GM12873 (cell line): ENCODE data around the gene DLG3.

Source experiments
- TF ChIP-seq, protein P1 (sequence below): IDR thresholded peaks from 2 replicates; pipeline ENCODE4 v1.5.1; 2012; ENCODE audit warnings: low read depth, mild to moderate bottlenecking, moderate library complexity, low read length, control low read depth; ENCODE audit not compliant: insufficient read depth; ENCODE audit errors: missing control alignments

Gene DLG3

DNA sequence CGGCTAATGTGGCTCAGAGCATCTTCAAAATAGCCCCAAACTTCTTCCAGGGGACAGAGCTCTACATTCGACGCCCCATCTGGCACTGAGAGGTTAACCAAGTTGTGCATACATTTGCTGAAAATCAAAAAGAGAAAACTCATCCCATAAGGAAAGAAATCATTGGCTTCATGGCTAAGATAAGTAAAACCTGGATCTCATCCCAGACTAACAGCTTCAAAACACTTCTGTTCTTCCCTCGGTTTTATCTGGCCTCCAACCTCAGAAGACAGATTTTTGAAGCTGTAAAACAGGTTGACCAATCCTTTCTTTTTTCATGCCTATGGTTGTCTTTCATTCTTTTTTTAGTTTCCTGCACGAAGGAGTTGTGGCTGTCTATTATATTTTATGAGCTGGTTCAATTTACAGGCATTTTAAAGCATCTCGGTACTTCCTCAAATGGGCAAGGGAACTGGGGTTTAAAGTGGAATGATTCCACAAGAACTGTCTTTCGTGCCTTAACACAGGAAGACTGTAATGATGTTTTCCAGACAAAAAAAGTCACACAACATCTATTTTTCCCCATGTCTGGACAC lies 107.6 kb downstream of the DLG3 start:
- TF ChIP-seq, protein P1, sequence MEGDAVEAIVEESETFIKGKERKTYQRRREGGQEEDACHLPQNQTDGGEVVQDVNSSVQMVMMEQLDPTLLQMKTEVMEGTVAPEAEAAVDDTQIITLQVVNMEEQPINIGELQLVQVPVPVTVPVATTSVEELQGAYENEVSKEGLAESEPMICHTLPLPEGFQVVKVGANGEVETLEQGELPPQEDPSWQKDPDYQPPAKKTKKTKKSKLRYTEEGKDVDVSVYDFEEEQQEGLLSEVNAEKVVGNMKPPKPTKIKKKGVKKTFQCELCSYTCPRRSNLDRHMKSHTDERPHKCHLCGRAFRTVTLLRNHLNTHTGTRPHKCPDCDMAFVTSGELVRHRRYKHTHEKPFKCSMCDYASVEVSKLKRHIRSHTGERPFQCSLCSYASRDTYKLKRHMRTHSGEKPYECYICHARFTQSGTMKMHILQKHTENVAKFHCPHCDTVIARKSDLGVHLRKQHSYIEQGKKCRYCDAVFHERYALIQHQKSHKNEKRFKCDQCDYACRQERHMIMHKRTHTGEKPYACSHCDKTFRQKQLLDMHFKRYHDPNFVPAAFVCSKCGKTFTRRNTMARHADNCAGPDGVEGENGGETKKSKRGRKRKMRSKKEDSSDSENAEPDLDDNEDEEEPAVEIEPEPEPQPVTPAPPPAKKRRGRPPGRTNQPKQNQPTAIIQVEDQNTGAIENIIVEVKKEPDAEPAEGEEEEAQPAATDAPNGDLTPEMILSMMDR: no peak

DNA sequence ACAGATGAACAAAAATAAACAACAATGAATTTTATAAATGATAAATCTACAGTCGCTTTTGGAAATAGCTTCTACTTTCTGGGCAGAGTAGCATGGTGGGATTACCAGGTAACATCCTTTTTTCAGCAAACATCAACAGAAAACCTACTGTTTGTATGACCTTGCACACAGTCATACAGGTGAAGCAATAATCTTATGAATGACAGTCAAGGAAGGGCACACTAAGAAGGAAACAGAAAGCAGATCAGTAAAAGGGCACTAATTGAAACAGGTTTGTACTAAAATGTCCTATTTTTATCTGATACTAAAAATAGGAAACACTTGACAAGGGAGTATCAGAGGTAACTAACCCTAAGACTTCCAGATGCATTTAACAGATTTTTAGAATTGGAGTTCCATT lies 108.9 kb downstream of the DLG3 start:
- TF ChIP-seq, protein P1: no peak

DNA sequence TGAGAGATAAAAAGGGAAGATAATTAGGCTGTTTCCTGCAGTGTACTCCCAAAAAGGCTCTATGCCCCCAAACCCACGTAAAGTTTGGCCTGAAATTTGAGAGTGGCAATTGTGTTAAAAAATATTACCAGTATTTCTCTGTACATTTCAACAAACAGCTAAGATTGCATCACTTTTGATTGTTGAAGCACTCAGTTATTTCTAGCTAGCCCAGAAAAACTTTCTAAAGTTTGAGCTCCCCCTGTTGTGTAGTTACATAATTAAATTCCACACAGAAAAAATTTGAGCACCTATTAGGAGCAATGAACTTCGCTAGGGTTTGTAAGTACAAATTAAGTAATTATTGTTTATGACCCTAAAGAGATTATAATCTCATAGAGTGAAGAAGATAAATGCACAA lies 109.4 kb downstream of the DLG3 start:
- TF ChIP-seq, protein P1: no peak

DNA sequence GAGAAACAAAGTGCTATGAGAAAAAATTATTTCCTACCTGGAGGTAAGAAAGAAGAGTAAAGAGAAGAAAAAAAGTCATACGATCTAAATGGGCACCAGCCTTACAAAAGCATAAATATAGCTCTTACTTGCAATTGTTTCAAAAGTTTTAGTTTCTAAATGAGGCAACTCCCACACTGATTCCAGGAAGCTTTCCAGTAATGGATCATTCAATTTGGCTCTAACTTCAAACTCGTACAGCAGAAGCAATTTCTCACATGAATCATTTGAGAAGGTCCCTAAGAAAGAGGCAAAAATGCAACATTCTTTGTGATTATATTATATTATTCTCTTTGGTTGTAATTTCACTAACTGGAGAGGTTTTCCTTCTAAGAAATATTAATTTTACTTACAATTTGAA lies 109.9 kb downstream of the DLG3 start:
- TF ChIP-seq, protein P1: no peak

DNA sequence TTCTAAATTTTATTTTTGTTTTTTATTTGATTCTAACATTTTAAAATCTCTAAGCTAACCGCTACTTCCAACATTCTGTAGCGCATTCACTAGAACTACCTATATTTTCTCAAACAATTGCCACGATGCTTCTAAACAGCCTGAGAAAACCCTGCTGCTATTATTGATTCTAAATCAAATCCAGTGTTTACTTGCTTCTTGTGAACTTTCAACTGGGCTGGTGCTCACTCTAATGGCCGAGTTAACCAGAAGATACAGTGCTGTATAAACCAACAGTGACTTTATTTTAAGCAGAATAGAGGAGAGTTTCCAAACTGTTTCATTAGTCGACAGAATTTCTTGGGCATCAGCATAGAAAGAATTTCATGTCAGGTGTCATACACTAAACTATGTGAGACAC lies 110.3 kb downstream of the DLG3 start:
- TF ChIP-seq, protein P1: no peak
